Measurements from ENCODE around the gene SIN3B.

SIN3B gene

DNA sequence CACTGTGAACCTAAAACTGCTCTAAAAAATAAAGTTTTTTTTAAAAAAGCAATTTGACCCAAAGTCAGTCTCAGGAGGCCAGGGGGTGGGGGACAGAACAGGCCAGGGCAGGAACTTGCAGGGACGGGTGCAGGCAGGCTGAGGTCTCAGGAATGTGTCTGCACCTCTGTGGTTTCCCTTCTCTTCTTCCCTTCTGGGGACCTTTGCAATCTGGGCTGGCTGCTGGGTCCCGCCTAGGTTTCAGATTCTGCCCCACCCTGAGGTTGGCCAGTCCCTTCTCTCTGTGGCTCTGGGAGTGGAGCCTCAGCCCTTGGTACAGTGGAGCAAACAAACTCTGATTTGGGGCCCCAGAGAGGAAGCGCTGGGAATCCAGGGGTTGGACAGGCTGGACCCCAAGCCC is 54.3 kb downstream of the SIN3B start:
- ChIA-PET CTCF (no interaction called here), POLR2A (ENCODE audit: low non-redundant PET) (no interaction called here)
- peak overlapping the region; percentile 94 for H3K27ac ChIP-seq
- TF ChIP-seq, protein P1, sequence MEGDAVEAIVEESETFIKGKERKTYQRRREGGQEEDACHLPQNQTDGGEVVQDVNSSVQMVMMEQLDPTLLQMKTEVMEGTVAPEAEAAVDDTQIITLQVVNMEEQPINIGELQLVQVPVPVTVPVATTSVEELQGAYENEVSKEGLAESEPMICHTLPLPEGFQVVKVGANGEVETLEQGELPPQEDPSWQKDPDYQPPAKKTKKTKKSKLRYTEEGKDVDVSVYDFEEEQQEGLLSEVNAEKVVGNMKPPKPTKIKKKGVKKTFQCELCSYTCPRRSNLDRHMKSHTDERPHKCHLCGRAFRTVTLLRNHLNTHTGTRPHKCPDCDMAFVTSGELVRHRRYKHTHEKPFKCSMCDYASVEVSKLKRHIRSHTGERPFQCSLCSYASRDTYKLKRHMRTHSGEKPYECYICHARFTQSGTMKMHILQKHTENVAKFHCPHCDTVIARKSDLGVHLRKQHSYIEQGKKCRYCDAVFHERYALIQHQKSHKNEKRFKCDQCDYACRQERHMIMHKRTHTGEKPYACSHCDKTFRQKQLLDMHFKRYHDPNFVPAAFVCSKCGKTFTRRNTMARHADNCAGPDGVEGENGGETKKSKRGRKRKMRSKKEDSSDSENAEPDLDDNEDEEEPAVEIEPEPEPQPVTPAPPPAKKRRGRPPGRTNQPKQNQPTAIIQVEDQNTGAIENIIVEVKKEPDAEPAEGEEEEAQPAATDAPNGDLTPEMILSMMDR (conservative IDR thresholded peaks at IDR 0.05; ENCODE audit: low read depth) = no peak
- peak; percentile 68 for DNase-seq (ENCODE audit: low spot score)

DNA sequence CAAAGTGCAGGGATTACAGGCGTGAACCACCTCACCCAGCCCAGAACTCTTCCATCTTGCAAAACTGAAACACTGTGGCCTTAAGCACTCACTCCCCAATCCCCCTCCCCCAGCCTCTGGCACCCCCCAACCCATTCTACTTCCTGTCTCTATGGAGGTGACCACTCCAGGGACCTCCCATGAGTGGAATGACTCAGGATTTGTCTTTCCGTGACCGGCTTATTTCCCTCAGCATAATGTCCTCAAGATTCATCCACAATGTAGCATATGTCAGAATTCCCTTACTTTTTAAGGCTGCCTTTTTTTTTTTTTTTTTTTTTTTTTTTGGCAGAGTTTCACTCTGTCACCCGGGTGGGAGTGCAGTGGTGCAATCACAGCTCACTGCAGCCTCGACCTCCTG is 56.0 kb downstream of the SIN3B start:
- POLR2A ChIA-PET (ENCODE audit: low non-redundant PET) = no interaction called here
- DNase-seq (ENCODE audit: low spot score) = no peak
- TF ChIP-seq, protein P1 (conservative IDR thresholded peaks at IDR 0.05; ENCODE audit: low read depth) = no peak
- peak overlapping the region; percentile 94 for H3K27ac ChIP-seq
- CTCF ChIA-PET = interaction anchor here (0.7 kb wide), 1 partner anchor 612 kb away, joined by 10 read pairs; no protein-coding TSS in a partner anchor

GRCh38 chr19:16886305-16886880 is 57.2 kb downstream of the SIN3B start:
- CTCF ChIA-PET = no interaction called here
- POLR2A ChIA-PET (ENCODE audit: low non-redundant PET) = no interaction called here
- DNase-seq (ENCODE audit: low spot score) = no peak
- TF ChIP-seq, protein P1 (conservative IDR thresholded peaks at IDR 0.05; ENCODE audit: low read depth) = no peak
- H3K27ac ChIP-seq = peak overlapping the region; percentile 94

GRCh38 chr19:16887353-16888265 is 58.4 kb downstream of the SIN3B start:
- TF ChIP-seq, protein P1 (conservative IDR thresholded peaks at IDR 0.05; ENCODE audit: low read depth) = no peak
- ChIA-PET POLR2A (ENCODE audit: low non-redundant PET) (no interaction called here), CTCF (no interaction called here)
- no peak for DNase-seq (ENCODE audit: low spot score)
- H3K27ac ChIP-seq = peak overlapping the region; percentile 94

DNA sequence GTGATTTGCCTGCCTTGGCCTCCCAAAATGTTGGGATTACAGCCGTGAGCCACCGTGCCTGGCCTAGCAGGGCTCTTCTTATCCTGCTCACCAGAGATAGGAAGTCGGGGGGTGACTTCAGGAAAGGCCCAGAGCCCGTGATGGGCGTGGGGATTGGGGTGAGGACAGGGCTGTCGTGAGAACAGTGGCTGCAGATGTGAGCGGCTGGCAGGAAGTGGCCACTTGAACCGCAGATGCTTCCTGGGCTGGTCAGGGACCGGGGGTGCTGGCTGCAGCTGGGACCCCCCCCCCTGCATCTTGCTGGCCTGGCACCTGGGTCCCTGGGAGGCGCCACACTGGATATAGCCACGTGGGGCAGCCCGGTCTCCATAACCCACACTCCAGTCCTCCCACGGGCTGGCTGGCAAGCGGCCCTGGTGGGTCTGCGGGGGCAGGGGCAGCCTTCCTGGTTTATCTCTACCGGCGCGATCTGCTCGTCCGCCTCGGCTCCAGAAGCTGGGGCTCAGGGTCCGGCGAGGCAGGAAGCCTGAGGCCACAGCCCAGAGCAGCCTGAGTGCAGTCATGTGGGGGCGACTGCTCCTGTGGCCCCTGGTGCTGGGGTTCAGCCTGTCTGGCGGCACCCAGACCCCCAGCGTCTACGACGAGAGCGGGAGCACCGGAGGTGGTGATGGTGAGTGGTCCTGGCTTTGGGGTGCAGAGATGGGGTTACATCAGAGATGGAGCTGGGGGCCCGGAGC is 59.6 kb downstream of the SIN3B start, which contains the start of gene F2RL3:
Gene F2RL3 (plus strand): TSS at position 371 of the 737 bp plus-strand sequence. CDS start 191 bp downstream, at position 562.
- no peak for DNase-seq (ENCODE audit: low spot score)
- TF ChIP-seq, protein P1 (conservative IDR thresholded peaks at IDR 0.05; ENCODE audit: low read depth) = no peak
- ChIA-PET CTCF (no interaction called here), POLR2A (ENCODE audit: low non-redundant PET) (interaction anchor here (0.7 kb wide), 1 partner anchor 98 kb away, joined by 3 read pairs; no protein-coding TSS in a partner anchor)
- peak within 1 kb of the TSS; percentile 94 for H3K27ac ChIP-seq

- H3K27ac ChIP-seq = 0 out of 2 replicates have a peak overlapping the region, but pooled peaks have one; percentile 15
- ChIA-PET POLR2A (ENCODE audit: low non-redundant PET) (no interaction called here), CTCF (no interaction called here)
- DNase-seq (ENCODE audit: low spot score) = no peak
- TF ChIP-seq, protein P1 (conservative IDR thresholded peaks at IDR 0.05; ENCODE audit: low read depth) = no peak
Observed at GRCh38 chr19:16889366-16889882, 60.2 kb downstream of the SIN3B start.

Data from RWPE1 (cell line).